Activated CD4-positive, alpha-beta T cell treated with anti-CD3 and anti-CD28 coated beads for 36 hours (primary cell): Measurements from ENCODE around the gene TAOK3. TPM values are rescaled to one million over a fixed set of nuclear protein-coding genes. Genes with fewer than 3 reads are reported as not detected.
"Not testable (repeated sequence)": the region's sequence is repeated elsewhere in the genome, so short reads cannot be mapped to it uniquely, and the experiment has no call there.

Experiments used
- ATAC-seq: fragments of 200-7000 bp; cut with Tn5 transposase; one replicate; pipeline ENCODE4 v1.10.0; 2021; ENCODE audit warnings: mild to moderate bottlenecking, moderate library complexity
- CTCF ChIA-PET: fragments of 350-600 bp; sonication (Branson Sonifier 250); formaldehyde crosslinking; loops from one replicate; lab custom pipeline; 2021; ENCODE audit warnings: antibody characterized with exemption; lab: Charles Lee
- POLR2A ChIA-PET: fragments of 350-600 bp; sonication (Branson Sonifier 250); formaldehyde crosslinking; loops from one replicate; lab custom pipeline; 2021; ENCODE audit warnings: antibody characterized with exemption, inconsistent platforms; lab: Charles Lee
- DNase-seq: peaks from one replicate; pipeline ENCODE4 v3.0.0-alpha.2; 2020
- H3K27ac Mint-ChIP-seq: one replicate; pipeline ENCODE4 v1.8.0; 2021; ENCODE audit warnings: mixed read lengths
- H3K27me3 Mint-ChIP-seq: one replicate; pipeline ENCODE4 v1.8.0; 2021; ENCODE audit warnings: mixed read lengths
- H3K36me3 Mint-ChIP-seq: one replicate; pipeline ENCODE4 v1.8.0; 2021; ENCODE audit warnings: low read depth, mixed read lengths
- H3K4me1 Mint-ChIP-seq: one replicate; pipeline ENCODE4 v1.8.0; 2021; ENCODE audit warnings: mixed read lengths
- H3K4me3 Mint-ChIP-seq: one replicate; pipeline ENCODE4 v1.8.0; 2021; ENCODE audit warnings: mild to moderate bottlenecking, moderate library complexity, mixed read lengths
- H3K9me3 Mint-ChIP-seq: one replicate; pipeline ENCODE4 v1.8.0; 2021; ENCODE audit warnings: low read depth, mixed read lengths
- intact Hi-C, 2 experiments: fragments of 100-400 bp; cut with DNase I in 1 of 2; cut with micrococcal nuclease in 1 of 2; formaldehyde crosslinking; loops; one replicate each; pipeline versions ENCODE4 v1.14.2 to v1.15.1; 2022 to 2024; cut with DNase I, micrococcal nuclease
- total RNA-seq, 2 experiments: library from RNA; stranded (reverse); gene quantifications; one replicate each; pipeline ENCODE4 v1.2.3, GENCODE V29; 2021

Gene TAOK3
- total RNA-seq, 2 experiments from 2014 or later = 49.4 to 51.1 TPM

GRCh38 chr12:118325081-118325480 is 47.6 kb downstream of the TAOK3 start:
- ChIA-PET POLR2A (no interaction called here), CTCF (interaction anchor here (0.8 kb wide), 1 partner anchor 50 kb away, joined by 3 read pairs; no protein-coding TSS in a partner anchor)
- Mint-ChIP-seq H3K27me3 (no peaks in the 10 kb centered on the region), H3K36me3 (peaks cover 12% of the 10 kb centered on the region), H3K9me3 (no peaks in the 10 kb centered on the region), H3K4me1 (peaks cover 13% of the 10 kb centered on the region), H3K27ac (no peak overlapping the region), H3K4me3 (no peak overlapping the region)
- intact Hi-C loops = no loop called here
- DNase-seq (no peak), ATAC-seq (no peak)

DNA sequence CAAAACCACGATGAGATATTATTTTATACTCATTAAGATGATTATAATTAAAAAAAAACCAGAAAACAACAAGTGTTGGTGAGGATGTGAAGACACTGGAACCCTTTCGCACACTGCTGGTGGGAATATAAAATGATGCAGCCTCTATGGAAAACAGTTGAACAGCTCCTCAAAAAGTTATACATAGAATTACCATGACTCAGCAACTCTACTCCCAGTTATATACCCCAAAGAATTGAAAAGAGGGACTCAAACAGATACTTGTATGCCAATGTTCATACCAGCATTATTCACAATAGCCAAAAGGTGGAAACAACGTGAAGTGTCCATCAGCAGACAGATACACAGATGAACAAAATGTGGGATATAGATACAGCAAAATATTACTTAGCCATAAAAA is 53.1 kb downstream of the TAOK3 start:
- DNase-seq (no peak), ATAC-seq (no peak)
- H3K9me3 Mint-ChIP-seq = peaks cover 2% of the 10 kb centered on the region
- intact Hi-C loops = no loop called here
- no peak overlapping the region for H3K4me3 Mint-ChIP-seq
- H3K36me3 Mint-ChIP-seq = peaks cover 18% of the 10 kb centered on the region
- H3K27me3 Mint-ChIP-seq = no peaks in the 10 kb centered on the region
- POLR2A ChIA-PET = no interaction called here
- H3K4me1 Mint-ChIP-seq = peaks cover 11% of the 10 kb centered on the region
- H3K27ac Mint-ChIP-seq = no peak overlapping the region
- CTCF ChIA-PET = no interaction called here

DNA sequence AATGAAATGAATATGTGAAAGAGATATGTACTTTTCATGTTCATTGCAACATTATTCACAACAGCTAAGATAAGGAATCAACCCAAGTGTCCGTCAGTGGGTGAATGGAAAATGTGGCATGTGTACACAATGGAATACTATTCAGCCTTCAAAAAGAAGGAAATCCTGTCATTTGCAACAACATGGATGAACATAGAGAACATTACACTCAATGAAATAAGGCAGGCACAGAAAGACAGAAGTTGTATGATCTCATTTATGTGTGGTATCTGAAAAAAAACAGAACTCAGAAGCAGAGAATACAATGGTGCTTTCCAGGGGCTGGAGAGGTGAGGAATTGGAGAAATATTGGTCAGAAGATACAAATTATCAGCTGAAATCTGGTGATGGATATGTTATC is 54.0 kb downstream of the TAOK3 start:
- H3K27ac Mint-ChIP-seq = no peak overlapping the region
- peaks cover 16% of the 10 kb centered on the region for H3K4me1 Mint-ChIP-seq
- no peaks in the 10 kb centered on the region for H3K27me3 Mint-ChIP-seq
- intact Hi-C loops = no loop called here
- H3K36me3 Mint-ChIP-seq = peaks cover 16% of the 10 kb centered on the region
- ChIA-PET POLR2A (no interaction called here), CTCF (interaction anchor here (0.6 kb wide), 1 partner anchor 1045 kb away, joined by 3 read pairs; no protein-coding TSS in a partner anchor)
- DNase-seq (no peak), ATAC-seq (no peak)
- peaks cover 2% of the 10 kb centered on the region for H3K9me3 Mint-ChIP-seq
- no peak overlapping the region for H3K4me3 Mint-ChIP-seq

DNA sequence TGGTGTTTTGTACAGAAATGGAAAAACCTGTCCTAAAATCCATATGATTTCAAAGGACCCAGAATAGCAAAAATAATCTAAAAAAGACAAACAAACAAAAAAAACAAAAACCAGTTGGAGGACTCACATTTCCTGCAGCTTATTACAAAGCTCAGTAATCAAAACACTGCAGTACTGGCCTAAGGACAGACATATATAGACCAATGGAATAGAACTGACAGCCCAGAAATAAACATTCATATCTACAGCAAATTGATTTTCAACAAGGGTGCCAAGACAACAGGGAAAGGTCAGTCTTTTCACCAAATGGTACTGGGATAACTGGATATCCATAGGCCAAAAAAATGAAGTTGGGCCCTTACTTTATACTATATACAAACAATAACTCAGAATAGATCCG is 55.0 kb downstream of the TAOK3 start:
- no peak for ATAC-seq
- ChIA-PET CTCF (interaction anchor here (1.5 kb wide), 1 partner anchor 18 kb away, joined by 6 read pairs; no protein-coding TSS in a partner anchor), POLR2A (no interaction called here)
- peaks cover 17% of the 10 kb centered on the region for H3K36me3 Mint-ChIP-seq
- peaks cover 2% of the 10 kb centered on the region for H3K9me3 Mint-ChIP-seq
- H3K27ac Mint-ChIP-seq = no peak overlapping the region
- no peak for DNase-seq
- H3K4me1 Mint-ChIP-seq = peaks cover 22% of the 10 kb centered on the region
- H3K27me3 Mint-ChIP-seq = no peaks in the 10 kb centered on the region
- intact Hi-C loops = no loop called here
- no peak overlapping the region for H3K4me3 Mint-ChIP-seq

- H3K36me3 Mint-ChIP-seq = peaks cover 19% of the 10 kb centered on the region
- no peak overlapping the region for H3K4me3 Mint-ChIP-seq
- CTCF ChIA-PET = interaction anchor here (1.4 kb wide), 1 partner anchor 11 kb away, joined by 4 read pairs; no protein-coding TSS in a partner anchor
- no peak for DNase-seq
- intact Hi-C loops = no loop called here
- H3K4me1 Mint-ChIP-seq = peaks cover 32% of the 10 kb centered on the region
- H3K9me3 Mint-ChIP-seq = peaks cover 2% of the 10 kb centered on the region
- ATAC-seq = no peak
- H3K27me3 Mint-ChIP-seq = no peaks in the 10 kb centered on the region
- H3K27ac Mint-ChIP-seq = no peak overlapping the region
- POLR2A ChIA-PET = no interaction called here
Observed at GRCh38 chr12:118315821-118316220, 56.9 kb downstream of the TAOK3 start.

DNA sequence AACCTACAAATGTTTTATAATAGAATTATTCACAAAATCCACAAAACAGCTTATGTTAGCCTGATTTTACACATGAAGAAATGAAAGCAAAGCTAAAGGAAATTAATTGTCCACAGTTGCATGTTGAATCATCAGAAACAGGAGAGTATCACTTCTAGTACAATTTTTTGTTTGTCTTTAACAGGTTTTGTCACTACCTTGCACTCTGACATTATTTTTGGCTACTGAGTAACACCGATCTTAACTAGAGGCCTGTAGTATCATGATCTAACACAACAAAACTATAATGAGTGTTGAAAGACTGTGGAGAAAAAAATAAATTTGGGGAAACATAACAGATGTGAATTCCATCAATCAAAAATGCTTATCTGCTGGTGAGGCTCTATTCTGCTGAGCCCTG is 60.1 kb downstream of the TAOK3 start:
- DNase-seq (no peak), ATAC-seq (peak; percentile 76)
- H3K27ac Mint-ChIP-seq = peak overlapping the region; percentile 83
- H3K36me3 Mint-ChIP-seq = peaks cover 10% of the 10 kb centered on the region
- H3K4me1 Mint-ChIP-seq = peaks cover 44% of the 10 kb centered on the region
- intact Hi-C loops = no loop called here
- no peaks in the 10 kb centered on the region for H3K9me3 Mint-ChIP-seq
- CTCF ChIA-PET = interaction anchor here (0.6 to 2.5 kb wide), 12 partner anchors 10 to 1322 kb away, joined by 3 to 7 read pairs (median 3); partner anchors contain the start of gene SUDS3
- no peaks in the 10 kb centered on the region for H3K27me3 Mint-ChIP-seq
- POLR2A ChIA-PET = interaction anchor here (0.6 to 1.1 kb wide), 3 partner anchors 11 to 295 kb away, joined by 3 to 8 read pairs (median 3); partner anchors contain the start of gene SUDS3
- no peak overlapping the region for H3K4me3 Mint-ChIP-seq

GRCh38 chr12:118311666-118312065 is 61.0 kb downstream of the TAOK3 start:
- POLR2A ChIA-PET = interaction anchor here (1.1 kb wide), 1 partner anchor 64 kb away, joined by 3 read pairs; the partner anchor contains the start of gene SUDS3

DNA sequence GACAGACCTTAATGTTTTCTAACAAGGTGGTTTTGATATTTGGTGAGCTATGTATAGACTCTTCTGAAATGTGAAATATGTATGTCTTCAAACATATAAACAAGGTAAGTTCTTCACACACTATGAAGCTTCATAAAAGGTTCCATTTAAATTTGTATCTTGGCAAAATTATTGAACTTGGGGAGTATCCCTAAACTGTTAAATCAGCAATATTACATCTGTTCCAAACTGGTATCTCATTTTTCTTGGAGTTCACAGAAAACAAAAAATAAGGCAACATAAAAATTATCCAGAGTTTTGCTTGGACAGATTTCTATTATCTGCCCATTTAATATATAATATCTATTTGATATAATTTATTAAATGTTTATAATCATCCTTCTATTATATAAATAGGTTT is 62.4 kb downstream of the TAOK3 start:
- intact Hi-C loops = no loop called here

More at GRCh38 chr12:118311666-118312065, 61.0 kb downstream of the TAOK3 start:
- no peak for DNase-seq
- CTCF ChIA-PET = interaction anchor here (1.0 to 1.4 kb wide), 5 partner anchors 12 to 65 kb away, joined by 3 to 4 read pairs (median 3); partner anchors contain the start of gene SUDS3
- Mint-ChIP-seq H3K4me3 (no peak overlapping the region), H3K9me3 (no peaks in the 10 kb centered on the region), H3K4me1 (peaks cover 50% of the 10 kb centered on the region), H3K36me3 (peaks cover 9% of the 10 kb centered on the region), H3K27ac (peak overlapping the region; percentile 45), H3K27me3 (no peaks in the 10 kb centered on the region)
- intact Hi-C loops = no loop called here
- no peak for ATAC-seq

DNA sequence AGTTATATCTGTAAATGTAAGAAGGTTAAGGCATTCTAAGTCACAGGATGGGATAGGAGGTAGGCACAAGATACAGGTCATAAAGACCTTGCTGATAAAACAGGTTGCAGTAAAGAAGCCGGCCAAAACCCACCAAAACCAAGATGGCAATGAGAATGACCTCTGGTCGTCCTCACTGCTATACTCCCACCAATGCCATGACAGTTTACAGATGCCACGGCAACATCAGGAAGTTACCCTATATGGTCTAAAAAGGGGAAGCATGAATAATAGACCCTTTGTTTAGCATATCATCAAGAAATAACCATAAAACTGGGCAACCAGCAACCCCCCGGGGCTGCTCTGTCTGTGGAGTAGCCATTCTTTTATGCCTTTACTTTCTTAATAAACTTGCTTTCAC is 64.7 kb downstream of the TAOK3 start:
- ATAC-seq, intact Hi-C loops, H3K4me3 Mint-ChIP-seq, H3K36me3 Mint-ChIP-seq, H3K27me3 Mint-ChIP-seq, H3K9me3 Mint-ChIP-seq: not testable (repeated sequence)
- CTCF ChIA-PET = interaction anchor here (1.4 to 1.6 kb wide), 2 partner anchors 50 to 69 kb away, joined by 9 to 12 read pairs; partner anchors contain the start of gene SUDS3
- POLR2A ChIA-PET = interaction anchor here (0.8 to 1.1 kb wide), 2 partner anchors 65 to 68 kb away, joined by 3 to 7 read pairs; partner anchors contain the start of genes SUDS3 and TAOK3
- Mint-ChIP-seq H3K4me1 (peaks cover 43% of the 10 kb centered on the region), H3K27ac (peak overlapping the region; percentile 31)
- DNase-seq = peak; percentile 31

More for the DNA sequence above, 62.4 kb downstream of the TAOK3 start:
- DNase-seq (no peak), ATAC-seq (no peak)
- no peaks in the 10 kb centered on the region for H3K27me3 Mint-ChIP-seq
- ChIA-PET CTCF (interaction anchor here (0.6 to 1.1 kb wide), 4 partner anchors 36 to 67 kb away, joined by 3 read pairs; no protein-coding TSS in a partner anchor), POLR2A (no interaction called here)
- H3K4me1 Mint-ChIP-seq = peaks cover 45% of the 10 kb centered on the region
- peaks cover 4% of the 10 kb centered on the region for H3K36me3 Mint-ChIP-seq
- H3K27ac Mint-ChIP-seq = no peak overlapping the region
- no peak overlapping the region for H3K4me3 Mint-ChIP-seq
- no peaks in the 10 kb centered on the region for H3K9me3 Mint-ChIP-seq

GRCh38 chr12:118307069-118307954 is 65.4 kb downstream of the TAOK3 start:
- Mint-ChIP-seq H3K27ac (peak overlapping the region; percentile 92), H3K36me3 (peaks cover 3% of the 10 kb centered on the region), H3K4me1 (peaks cover 43% of the 10 kb centered on the region), H3K27me3 (no peaks in the 10 kb centered on the region), H3K4me3 (peak overlapping the region; percentile 66), H3K9me3 (no peaks in the 10 kb centered on the region)
- ChIA-PET POLR2A (interaction anchor here (0.6 to 1.1 kb wide), 3 partner anchors 52 to 69 kb away, joined by 3 to 7 read pairs (median 3); partner anchors contain the start of genes SUDS3 and TAOK3), CTCF (interaction anchor here (0.8 to 1.6 kb wide), 5 partner anchors 50 to 123 kb away, joined by 3 to 12 read pairs (median 5); partner anchors contain the start of gene SUDS3)
- intact Hi-C loops = loop anchor here (1.0 to 2.0 kb wide), 7 partner anchors 21 to 173 kb away; partner anchors contain the start of gene SUDS3 (in 1 of the 2)
- ATAC-seq (peak; percentile 80), DNase-seq (peak; percentile 71)

- peaks cover 5% of the 10 kb centered on the region for H3K36me3 Mint-ChIP-seq
- H3K27me3 Mint-ChIP-seq = no peaks in the 10 kb centered on the region
- ChIA-PET POLR2A (no interaction called here), CTCF (interaction anchor here (0.7 kb wide), 1 partner anchor 50 kb away, joined by 3 read pairs; no protein-coding TSS in a partner anchor)
- ATAC-seq (no peak), DNase-seq (no peak)
- H3K9me3 Mint-ChIP-seq = no peaks in the 10 kb centered on the region
- peaks cover 52% of the 10 kb centered on the region for H3K4me1 Mint-ChIP-seq
- no peak overlapping the region for H3K4me3 Mint-ChIP-seq
- H3K27ac Mint-ChIP-seq = no peak overlapping the region
- intact Hi-C loops = no loop called here
Observed at GRCh38 chr12:118304093-118304492, 68.6 kb downstream of the TAOK3 start.
